Kidney (tissue), 14 donors: ENCODE data around the gene ECEL1. TPM values are rescaled to one million over a fixed set of nuclear protein-coding genes. Genes with fewer than 3 reads are reported as not detected.

Source experiments
- DNase-seq, 5 donors: peaks; one replicate each; pipeline ENCODE4 v3.0.0-alpha.2; 2013 to 2020
- FAIRE-seq: peaks from 2 replicates; lab custom pipeline; 2012; peaks lifted over from hg19 to GRCh38; lab: Jason Lieb, UNC
- H3K27ac ChIP-seq, 2 donors: one replicate each; pipeline ENCODE4 v1.7.0; 2013; ENCODE audit warnings: low read depth in 2 of 2, low read length in 2 of 2, inconsistent platforms in 1 of 2
- H3K27me3 ChIP-seq: one replicate; pipeline ENCODE4 v1.7.1; 2013; ENCODE audit warnings: low read length, inconsistent platforms; ENCODE audit not compliant: control insufficient read depth, insufficient read depth
- H3K36me3 ChIP-seq, 3 donors: one replicate each; pipeline versions ENCODE4 v1.7.0 to v1.7.1; 2013; ENCODE audit warnings: low read length in 3 of 3, control low read depth in 1 of 3, inconsistent platforms in 1 of 3; ENCODE audit not compliant: insufficient read depth in 3 of 3, control insufficient read depth in 2 of 3
- H3K4me1 ChIP-seq, 3 donors: one replicate each; pipeline versions ENCODE4 v1.7.0 to v1.7.1; 2013; ENCODE audit warnings: low read length in 3 of 3, inconsistent platforms in 1 of 3, low read depth in 1 of 3; ENCODE audit not compliant: control insufficient read depth in 2 of 3, insufficient read depth in 2 of 3
- H3K4me3 ChIP-seq, 3 donors: one replicate each; pipeline versions ENCODE4 v1.7.0 to v1.8.1; 2013; ENCODE audit warnings: low read length in 3 of 3, control low read depth in 1 of 3, inconsistent platforms in 1 of 3
- H3K9ac ChIP-seq, 3 donors: one replicate each; pipeline versions ENCODE4 v1.7.0 to v1.7.1; 2013; ENCODE audit warnings: low read length in 3 of 3, control low read depth in 1 of 3, inconsistent platforms in 1 of 3
- H3K9me3 ChIP-seq, 3 donors: one replicate each; pipeline versions ENCODE4 v1.7.0 to v1.7.1; 2013; ENCODE audit warnings: low read length in 3 of 3, control low read depth in 1 of 3, inconsistent platforms in 1 of 3; ENCODE audit not compliant: control insufficient read depth in 2 of 3, insufficient read depth in 1 of 3
- CTCF ChIP-seq: IDR thresholded peaks from 3 replicates; pipeline ENCODE4 v1.5.1; 2012; ENCODE audit warnings: mild to moderate bottlenecking, moderate library complexity, borderline replicate concordance; ENCODE audit not compliant: insufficient read depth; ENCODE audit errors: extremely low read depth
- intact Hi-C: fragments of 100-400 bp; cut with DNase I; formaldehyde crosslinking; loops from one replicate; pipeline ENCODE4 v1.11.1; 2022
- polyA plus RNA-seq: library from polyadenylated mRNA; stranded (reverse); fragments of 350-450 nt; fragmentation: Illumina TruSeq; extraction: RNeasy Lipid Tissue Mini Kit (QIAGEN cat#74804); gene quantifications from one replicate; pipeline ENCODE4 v1.2.3, GENCODE V29; 2014; ENCODE audit warnings: low read depth, low replicate concordance; ENCODE audit not compliant: insufficient read depth
- total RNA-seq: library from RNA; stranded (reverse); fragmentation: NEBNext Ultra II Directional; extraction: Animal tissue kit (Norgen Biotek cat#: 25700); gene quantifications from one replicate; pipeline ENCODE4 v1.2.1, GENCODE V29; 2021
- donor health status: control.
- donor health status: control.
- donor health status: control.
- donor health status: control.
- donor health status: control.
- donor health status: DM: yes; HTN: yes; CAD: no.
- donor health status: Normal renal cell carcinoma (clear cell type).

The ECEL1 gene
- total and polyA plus RNA-seq, 2 donors from 2014 or later, result 6.7 to 8.5 TPM

GRCh38 chr2:232525199-232525598, 37.6 kb upstream of the ECEL1 start:
- DNase-seq, result no peak
- H3K27me3 ChIP-seq, result peaks cover 5% of the 10 kb centered on the region

GRCh38 chr2:232524771-232525170, 37.1 kb upstream of the ECEL1 start:
- intact Hi-C loops, result no loop called here
- FAIRE-seq (no peak), DNase-seq (no peak)
- Histone ChIP-seq H3K4me1 (peaks cover 0 to 3% (median 0%) of the 10 kb centered on the region in 3 donors), H3K9me3 (no peaks in the 10 kb centered on the region), H3K27ac (no peak overlapping the region), H3K36me3 (no peaks in the 10 kb centered on the region), H3K27me3 (peaks cover 5% of the 10 kb centered on the region), H3K4me3 (no peak overlapping the region), H3K9ac (no peak overlapping the region)
- no peak for TF ChIP-seq CTCF

More at GRCh38 chr2:232525199-232525598, 37.6 kb upstream of the ECEL1 start:
- no peak for TF ChIP-seq CTCF
- intact Hi-C loops, result no loop called here
- no peak for FAIRE-seq
- Histone ChIP-seq H3K4me3 (no peak overlapping the region), H3K9ac (no peak overlapping the region), H3K36me3 (no peaks in the 10 kb centered on the region), H3K9me3 (no peaks in the 10 kb centered on the region), H3K4me1 (peaks cover 0 to 3% (median 0%) of the 10 kb centered on the region in 3 donors), H3K27ac (no peak overlapping the region)

GRCh38 chr2:232523682-232524597, 36.3 kb upstream of the ECEL1 start:
- DNase-seq, result peak in 4 of 5 donors; percentile 68 to 79 (median 74)
- H3K36me3 ChIP-seq, result no peaks in the 10 kb centered on the region
- no peak overlapping the region for H3K4me3 ChIP-seq
- FAIRE-seq, result no peak
- peaks cover 5% of the 10 kb centered on the region for H3K27me3 ChIP-seq
- no peak overlapping the region for H3K9ac ChIP-seq
- H3K27ac ChIP-seq, result no peak overlapping the region
- H3K9me3 ChIP-seq, result no peaks in the 10 kb centered on the region
- H3K4me1 ChIP-seq, result peaks cover 0 to 3% (median 0%) of the 10 kb centered on the region in 3 donors
- TF ChIP-seq CTCF, result no peak
- intact Hi-C loops, result no loop called here
